ENCODE measurements around the gene GAS6. TPM values are rescaled to one million over a fixed set of nuclear protein-coding genes. Genes with fewer than 3 reads are reported as not detected.

GAS6 gene
- total RNA-seq, 1 experiment from 2014 or later: 41.7 TPM

DNA sequence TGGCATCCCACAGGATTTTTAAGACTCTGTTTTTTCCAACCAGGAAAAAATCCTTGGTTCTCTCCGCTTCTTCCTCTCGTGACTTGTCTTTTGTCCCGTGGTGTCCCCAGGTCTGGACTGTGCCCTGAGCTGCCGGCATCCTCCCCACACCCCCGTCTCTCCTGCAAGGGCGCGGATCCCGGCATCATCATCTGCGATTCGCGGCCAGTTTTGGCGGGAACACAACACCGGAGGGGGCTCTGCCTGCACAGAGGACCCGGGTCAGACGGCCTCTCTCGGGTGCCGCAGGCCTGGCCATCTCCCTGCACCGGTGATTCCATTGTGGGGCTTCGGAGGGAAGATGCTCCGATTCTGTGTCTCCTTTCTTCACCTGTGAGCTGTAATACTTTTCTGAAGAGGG is 18.8 kb upstream of the GAS6 start:
- no peaks in the 10 kb centered on the region for H3K4me1 ChIP-seq (replicated peaks)
- H3K27me3 ChIP-seq (replicated peaks): no peaks in the 10 kb centered on the region
- no peak overlapping the region for H3K27ac ChIP-seq
- no peak for DNase-seq (ENCODE audit: low read depth in 1 of 2, low spot score in 2 of 2)
- no peak overlapping the region for H3K4me3 ChIP-seq
- H3K9me3 ChIP-seq (replicated peaks): no peaks in the 10 kb centered on the region
- no peaks in the 10 kb centered on the region for H3K36me3 ChIP-seq

- Histone ChIP-seq H3K27ac (no peak overlapping the region), H3K9me3 (replicated peaks) (no peaks in the 10 kb centered on the region), H3K36me3 (no peaks in the 10 kb centered on the region), H3K27me3 (replicated peaks) (no peaks in the 10 kb centered on the region), H3K4me1 (replicated peaks) (no peaks in the 10 kb centered on the region), H3K4me3 (no peak overlapping the region)
- DNase-seq (ENCODE audit: low read depth in 1 of 2, low spot score in 2 of 2): no peak
Observed at GRCh38 chr13:113882267-113882630, 18.4 kb upstream of the GAS6 start.

GRCh38 chr13:113881614-113882266 is 17.9 kb upstream of the GAS6 start:
- Histone ChIP-seq H3K27ac (no peak overlapping the region), H3K27me3 (replicated peaks) (no peaks in the 10 kb centered on the region), H3K4me3 (no peak overlapping the region), H3K4me1 (replicated peaks) (no peaks in the 10 kb centered on the region), H3K36me3 (no peaks in the 10 kb centered on the region), H3K9me3 (replicated peaks) (no peaks in the 10 kb centered on the region)
- DNase-seq (ENCODE audit: low read depth in 1 of 2, low spot score in 2 of 2): no peak

DNA sequence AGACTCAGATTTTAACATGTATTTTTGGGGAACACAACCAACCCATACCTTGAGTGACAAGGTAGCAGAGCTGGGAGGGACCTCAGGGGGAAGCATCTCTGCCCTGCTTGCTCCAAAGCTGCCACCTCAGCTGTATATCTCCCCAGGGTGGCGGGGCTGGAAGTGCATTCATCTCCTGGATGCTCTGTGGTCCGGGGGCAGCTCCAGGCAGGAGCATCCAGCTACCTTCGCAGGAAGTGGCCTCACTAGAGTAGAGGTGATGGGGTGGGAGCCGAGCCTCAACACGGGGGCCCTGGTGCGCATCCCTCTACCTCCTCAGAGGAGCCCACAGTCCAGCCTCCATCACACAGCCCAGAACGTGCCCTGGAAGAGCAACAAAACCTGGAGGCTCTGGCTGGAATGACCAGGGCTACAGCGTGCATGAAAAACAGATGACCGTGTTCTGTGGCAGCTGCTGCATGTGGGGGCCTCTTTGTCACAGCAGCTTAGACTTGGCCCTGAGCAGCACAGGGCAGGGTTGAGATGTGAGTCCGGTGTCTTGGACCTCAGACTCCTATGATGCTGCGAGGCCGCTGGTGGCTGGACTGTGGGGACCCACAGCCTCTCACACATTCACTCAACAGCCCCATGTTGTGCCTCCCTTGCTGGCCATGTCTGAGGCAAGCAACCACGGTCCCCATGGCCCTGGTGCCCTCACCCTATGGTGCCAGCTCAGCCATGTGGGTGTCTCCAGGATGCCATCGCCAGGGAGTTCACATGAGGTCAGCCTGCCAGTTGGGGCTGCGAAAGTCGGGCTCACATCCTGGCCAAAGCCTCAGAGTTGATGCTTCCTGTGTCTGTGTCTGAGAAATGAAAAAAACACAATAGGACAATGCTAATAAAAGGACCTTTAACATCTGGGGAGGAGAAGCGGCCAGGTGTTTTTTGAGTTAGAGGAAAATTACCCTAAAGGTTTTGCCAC is 17.1 kb upstream of the GAS6 start:
- Histone ChIP-seq H3K27ac (no peak overlapping the region), H3K9me3 (replicated peaks) (no peaks in the 10 kb centered on the region), H3K4me1 (replicated peaks) (no peaks in the 10 kb centered on the region), H3K36me3 (no peaks in the 10 kb centered on the region), H3K27me3 (replicated peaks) (no peaks in the 10 kb centered on the region), H3K4me3 (no peak overlapping the region)
- no peak for DNase-seq (ENCODE audit: low read depth in 1 of 2, low spot score in 2 of 2)

GRCh38 chr13:113879494-113880360 is 15.9 kb upstream of the GAS6 start:
- Histone ChIP-seq H3K4me3 (no peak overlapping the region), H3K27ac (no peak overlapping the region), H3K4me1 (replicated peaks) (no peaks in the 10 kb centered on the region), H3K27me3 (replicated peaks) (no peaks in the 10 kb centered on the region), H3K9me3 (replicated peaks) (no peaks in the 10 kb centered on the region), H3K36me3 (no peaks in the 10 kb centered on the region)
- no peak for DNase-seq (ENCODE audit: low read depth in 1 of 2, low spot score in 2 of 2)

DNA sequence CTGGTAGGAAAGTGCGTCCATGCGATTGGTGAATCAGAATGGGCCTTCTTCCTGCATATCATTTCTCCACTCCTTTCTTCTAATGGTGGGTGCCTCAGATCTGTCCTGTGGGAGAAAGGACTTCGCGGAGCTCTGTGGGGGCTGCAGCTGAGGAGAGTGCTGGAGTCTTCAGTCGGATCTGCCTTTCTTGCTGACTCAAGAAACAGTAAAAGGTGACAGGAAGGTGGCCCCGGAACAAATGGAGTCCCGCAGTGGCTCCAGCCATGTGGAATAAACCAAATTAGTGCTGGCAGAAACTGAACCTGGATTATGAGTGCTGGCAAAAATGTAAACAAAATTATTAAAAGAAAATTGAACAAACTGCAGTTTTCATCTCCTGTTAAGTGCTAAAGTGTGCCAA is 15.1 kb upstream of the GAS6 start:
- H3K4me3 ChIP-seq: no peak overlapping the region
- H3K27ac ChIP-seq: no peak overlapping the region
- no peaks in the 10 kb centered on the region for H3K36me3 ChIP-seq
- no peaks in the 10 kb centered on the region for H3K4me1 ChIP-seq (replicated peaks)
- H3K9me3 ChIP-seq (replicated peaks): no peaks in the 10 kb centered on the region
- H3K27me3 ChIP-seq (replicated peaks): no peaks in the 10 kb centered on the region
- DNase-seq (ENCODE audit: low read depth in 1 of 2, low spot score in 2 of 2): no peak

DNA sequence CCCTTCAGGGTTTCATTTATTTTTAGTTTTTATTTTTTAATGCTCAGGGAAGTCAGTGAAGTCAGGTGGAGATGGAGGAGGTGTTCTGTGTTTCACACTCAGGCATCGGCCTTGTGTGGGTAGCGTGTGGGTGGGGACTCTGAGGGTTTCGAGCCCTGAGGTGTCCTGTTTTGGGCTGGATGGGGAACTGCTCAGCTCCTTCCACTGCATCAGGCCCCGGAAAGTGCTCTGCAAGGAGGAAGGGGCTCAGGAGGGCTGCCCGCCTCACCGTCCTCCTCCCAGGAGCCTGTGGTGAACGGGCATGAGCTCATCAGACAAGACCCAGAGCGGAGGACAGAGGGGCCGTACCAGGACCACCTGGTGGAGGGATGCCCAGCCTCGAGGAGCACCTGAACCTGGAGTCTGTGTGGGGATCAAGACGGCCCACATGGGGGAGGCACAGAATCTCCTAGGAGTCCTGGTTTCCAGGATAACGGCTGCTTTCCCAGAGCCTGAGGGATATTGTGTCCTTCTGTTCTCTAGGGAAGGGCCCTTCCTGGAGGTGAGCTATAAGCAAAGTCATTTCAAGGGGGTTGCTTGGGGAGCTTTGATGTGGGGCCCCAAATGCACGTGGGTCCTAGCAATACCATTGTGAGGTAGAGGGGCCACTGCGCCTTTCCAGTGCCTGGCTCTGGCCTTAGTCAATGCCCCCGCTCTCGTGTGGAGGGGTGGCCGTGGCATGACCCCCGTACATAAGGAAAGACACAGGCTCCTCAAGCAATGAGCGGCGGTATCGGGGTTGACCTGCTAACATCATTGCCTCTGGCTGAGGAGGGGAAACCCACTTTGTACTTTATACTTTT is 13.5 kb upstream of the GAS6 start:
- no peaks in the 10 kb centered on the region for H3K9me3 ChIP-seq (replicated peaks)
- H3K4me3 ChIP-seq: no peak overlapping the region
- no peaks in the 10 kb centered on the region for H3K27me3 ChIP-seq (replicated peaks)
- no peak for DNase-seq (ENCODE audit: low read depth in 1 of 2, low spot score in 2 of 2)
- H3K4me1 ChIP-seq (replicated peaks): no peaks in the 10 kb centered on the region
- no peaks in the 10 kb centered on the region for H3K36me3 ChIP-seq
- no peak overlapping the region for H3K27ac ChIP-seq

DNA sequence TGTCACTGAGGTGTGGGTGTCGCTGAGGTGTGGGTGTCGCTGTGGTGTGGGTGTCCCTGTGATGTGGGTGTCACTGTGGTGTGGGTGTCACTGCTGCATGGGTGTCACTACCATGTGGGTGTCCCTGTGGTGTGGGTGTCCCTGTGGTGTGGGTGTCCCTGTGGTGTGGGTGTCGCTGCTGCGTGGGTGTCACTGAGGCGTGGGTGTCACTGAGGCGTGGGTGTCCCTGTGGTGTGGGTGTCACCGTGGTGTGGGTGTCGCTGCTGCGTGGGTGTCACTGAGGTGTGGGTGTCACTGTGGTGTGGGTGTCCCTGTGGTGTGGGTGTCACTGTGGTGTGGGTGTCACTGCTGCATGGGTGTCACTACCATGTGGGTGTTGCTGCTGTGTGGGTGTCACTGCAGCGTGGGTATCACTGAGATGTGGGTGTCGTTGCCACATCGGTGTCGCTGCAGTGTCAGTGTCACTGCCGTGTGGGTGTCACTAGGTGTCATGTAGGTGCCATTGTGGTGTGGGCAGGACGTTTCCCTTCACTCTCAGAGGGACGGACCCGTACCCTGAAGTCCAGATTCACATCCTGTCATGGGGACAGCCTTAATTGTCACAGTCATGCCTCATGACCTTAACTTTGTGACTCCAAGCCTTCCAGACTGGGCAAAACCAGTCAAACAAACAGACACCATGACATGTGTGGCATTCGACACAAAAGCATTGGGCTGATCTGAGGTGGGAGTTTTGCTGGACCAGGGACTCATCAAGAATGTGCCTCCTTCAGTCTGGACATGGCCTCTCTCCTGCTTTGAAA is 12.7 kb upstream of the GAS6 start:
- Histone ChIP-seq H3K4me1 (replicated peaks) (no peaks in the 10 kb centered on the region), H3K36me3 (no peaks in the 10 kb centered on the region), H3K27ac (no peak overlapping the region), H3K27me3 (replicated peaks) (no peaks in the 10 kb centered on the region), H3K4me3 (no peak overlapping the region), H3K9me3 (replicated peaks) (no peaks in the 10 kb centered on the region)
- no peak for DNase-seq (ENCODE audit: low read depth in 1 of 2, low spot score in 2 of 2)

GRCh38 chr13:113875837-113876281 is 12.0 kb upstream of the GAS6 start:
- Histone ChIP-seq H3K27ac (no peak overlapping the region), H3K36me3 (no peaks in the 10 kb centered on the region), H3K4me1 (replicated peaks) (no peaks in the 10 kb centered on the region), H3K27me3 (replicated peaks) (no peaks in the 10 kb centered on the region), H3K9me3 (replicated peaks) (no peaks in the 10 kb centered on the region), H3K4me3 (no peak overlapping the region)
- DNase-seq (ENCODE audit: low read depth in 1 of 2, low spot score in 2 of 2): no peak

- Histone ChIP-seq H3K36me3 (no peaks in the 10 kb centered on the region), H3K4me1 (replicated peaks) (no peaks in the 10 kb centered on the region), H3K27me3 (replicated peaks) (no peaks in the 10 kb centered on the region)
Observed at GRCh38 chr13:113875429-113875815, 11.5 kb upstream of the GAS6 start.

DNA sequence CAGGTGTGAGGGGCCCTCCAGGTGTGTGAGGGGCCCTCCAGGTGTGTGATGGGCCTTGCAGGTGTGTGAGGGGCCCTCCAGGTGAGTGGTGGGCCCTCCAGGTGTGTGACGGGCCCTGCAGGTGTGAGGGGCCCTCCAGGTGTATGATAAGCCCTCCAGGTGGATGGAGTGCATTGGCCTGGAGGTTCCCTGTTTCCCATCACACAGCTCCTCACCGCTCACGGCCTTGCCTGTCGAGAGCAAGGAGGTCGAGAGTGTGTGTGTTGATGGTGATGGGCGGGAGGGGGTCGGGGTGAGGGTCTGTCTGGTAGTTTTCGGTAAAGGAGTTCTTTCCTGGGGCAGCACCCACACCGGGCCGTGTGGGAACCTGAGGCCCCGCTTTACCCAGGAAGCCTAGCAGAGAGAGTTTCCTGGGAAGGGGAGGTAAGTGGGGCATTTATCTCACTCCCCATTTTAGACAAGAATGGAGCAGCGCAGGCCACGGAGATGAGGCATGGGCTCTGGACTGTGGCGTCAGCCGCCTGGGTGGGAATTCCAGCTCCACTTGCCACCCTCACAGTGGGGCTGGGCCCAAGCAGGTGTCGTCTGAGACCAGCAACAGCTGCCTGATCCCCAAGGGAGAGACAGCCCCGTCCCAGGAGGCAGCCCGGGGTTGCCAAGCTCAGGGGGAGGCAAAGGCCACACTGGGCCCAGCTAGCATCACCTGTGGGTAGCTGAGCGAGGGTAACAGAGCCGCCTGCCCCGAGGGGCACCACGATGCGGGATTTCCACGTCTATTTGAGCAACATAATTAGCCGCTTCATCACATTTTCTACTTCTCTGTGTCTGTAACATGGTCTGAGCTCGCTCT is 10.9 kb upstream of the GAS6 start:
- Histone ChIP-seq H3K9me3 (replicated peaks) (no peaks in the 10 kb centered on the region), H3K27ac (no peak overlapping the region), H3K4me1 (replicated peaks) (no peaks in the 10 kb centered on the region), H3K27me3 (replicated peaks) (no peaks in the 10 kb centered on the region), H3K4me3 (no peak overlapping the region), H3K36me3 (no peaks in the 10 kb centered on the region)
- no peak for DNase-seq (ENCODE audit: low read depth in 1 of 2, low spot score in 2 of 2)

More at GRCh38 chr13:113875429-113875815, 11.5 kb upstream of the GAS6 start:
- DNase-seq (ENCODE audit: low read depth in 1 of 2, low spot score in 2 of 2): no peak
- Histone ChIP-seq H3K9me3 (replicated peaks) (no peaks in the 10 kb centered on the region), H3K4me3 (no peak overlapping the region), H3K27ac (no peak overlapping the region)

GRCh38 chr13:113874177-113874576 is 10.3 kb upstream of the GAS6 start:
- no peaks in the 10 kb centered on the region for H3K27me3 ChIP-seq (replicated peaks)
- H3K9me3 ChIP-seq (replicated peaks): no peaks in the 10 kb centered on the region
- H3K4me3 ChIP-seq: no peak overlapping the region
- H3K4me1 ChIP-seq (replicated peaks): no peaks in the 10 kb centered on the region
- no peak overlapping the region for H3K27ac ChIP-seq
- H3K36me3 ChIP-seq: no peaks in the 10 kb centered on the region
- no peak for DNase-seq (ENCODE audit: low read depth in 1 of 2, low spot score in 2 of 2)
